Activated naive CD8-positive, alpha-beta T cell (primary cell): ENCODE data around the gene TTC27.
"Not testable (repeated sequence)": the region's sequence is repeated elsewhere in the genome, so short reads cannot be mapped to it uniquely, and the experiment has no call there.

Experiments
- H3K27ac Mint-ChIP-seq: one replicate; pipeline ENCODE4 v1.8.0; 2021; ENCODE audit warnings: mixed read lengths
- H3K27me3 Mint-ChIP-seq: one replicate; pipeline ENCODE4 v1.8.0; 2021; ENCODE audit warnings: mixed read lengths
- H3K36me3 Mint-ChIP-seq: one replicate; pipeline ENCODE4 v1.8.0; 2021; ENCODE audit warnings: mixed read lengths
- H3K4me1 Mint-ChIP-seq: one replicate; pipeline ENCODE4 v1.8.0; 2021; ENCODE audit warnings: low read depth, mixed read lengths
- H3K4me3 Mint-ChIP-seq: one replicate; pipeline ENCODE4 v1.8.0; 2021; ENCODE audit warnings: mild to moderate bottlenecking, mixed read lengths
- H3K9me3 Mint-ChIP-seq: one replicate; pipeline ENCODE4 v1.8.0; 2021; ENCODE audit warnings: low read depth, mixed read lengths

TTC27 gene

GRCh38 chr2:32638548-32638947 lies 10.7 kb downstream of the TTC27 start:
- not testable (repeated sequence) for H3K36me3 Mint-ChIP-seq, H3K9me3 Mint-ChIP-seq, H3K4me1 Mint-ChIP-seq, H3K4me3 Mint-ChIP-seq, H3K27me3 Mint-ChIP-seq, H3K27ac Mint-ChIP-seq

- H3K27ac Mint-ChIP-seq = no peak overlapping the region
- H3K9me3 Mint-ChIP-seq = no peaks in the 10 kb centered on the region
- H3K36me3 Mint-ChIP-seq = peaks cover 6% of the 10 kb centered on the region
- no peak overlapping the region for H3K4me3 Mint-ChIP-seq
- no peaks in the 10 kb centered on the region for H3K27me3 Mint-ChIP-seq
- peaks cover 3% of the 10 kb centered on the region for H3K4me1 Mint-ChIP-seq
Measured at GRCh38 chr2:32641180-32641579, 13.3 kb downstream of the TTC27 start.

GRCh38 chr2:32647180-32647651 lies 19.4 kb downstream of the TTC27 start:
- Mint-ChIP-seq H3K4me1 (no peaks in the 10 kb centered on the region), H3K4me3 (no peak overlapping the region), H3K9me3 (no peaks in the 10 kb centered on the region), H3K36me3 (peaks cover 8% of the 10 kb centered on the region), H3K27ac (no peak overlapping the region), H3K27me3 (no peaks in the 10 kb centered on the region)

GRCh38 chr2:32652555-32653209 lies 24.8 kb downstream of the TTC27 start:
- Mint-ChIP-seq H3K9me3 (no peaks in the 10 kb centered on the region), H3K4me1 (peaks cover 6% of the 10 kb centered on the region), H3K36me3 (peaks cover 21% of the 10 kb centered on the region), H3K4me3 (no peak overlapping the region), H3K27ac (no peak overlapping the region), H3K27me3 (no peaks in the 10 kb centered on the region)

GRCh38 chr2:32656069-32656468 lies 28.2 kb downstream of the TTC27 start:
- no peak overlapping the region for H3K27ac Mint-ChIP-seq
- H3K36me3 Mint-ChIP-seq = peaks cover 35% of the 10 kb centered on the region
- no peaks in the 10 kb centered on the region for H3K9me3 Mint-ChIP-seq
- no peaks in the 10 kb centered on the region for H3K27me3 Mint-ChIP-seq
- H3K4me1 Mint-ChIP-seq = peaks cover 8% of the 10 kb centered on the region
- no peak overlapping the region for H3K4me3 Mint-ChIP-seq

GRCh38 chr2:32663864-32664263 lies 36.0 kb downstream of the TTC27 start:
- no peaks in the 10 kb centered on the region for H3K27me3 Mint-ChIP-seq
- no peaks in the 10 kb centered on the region for H3K9me3 Mint-ChIP-seq
- H3K4me1 Mint-ChIP-seq = peaks cover 16% of the 10 kb centered on the region
- H3K4me3 Mint-ChIP-seq = no peak overlapping the region
- no peak overlapping the region for H3K27ac Mint-ChIP-seq
- peaks cover 21% of the 10 kb centered on the region for H3K36me3 Mint-ChIP-seq

- Mint-ChIP-seq H3K4me3 (no peak overlapping the region), H3K4me1 (peaks cover 7% of the 10 kb centered on the region), H3K27me3 (no peaks in the 10 kb centered on the region), H3K27ac (no peak overlapping the region), H3K36me3 (peaks cover 8% of the 10 kb centered on the region), H3K9me3 (no peaks in the 10 kb centered on the region)
Measured at GRCh38 chr2:32666704-32667103, 38.9 kb downstream of the TTC27 start.

- peaks cover 14% of the 10 kb centered on the region for H3K36me3 Mint-ChIP-seq
- H3K27me3 Mint-ChIP-seq = no peaks in the 10 kb centered on the region
- no peak overlapping the region for H3K27ac Mint-ChIP-seq
- no peaks in the 10 kb centered on the region for H3K4me1 Mint-ChIP-seq
- H3K4me3 Mint-ChIP-seq = no peak overlapping the region
- H3K9me3 Mint-ChIP-seq = no peaks in the 10 kb centered on the region
Measured at GRCh38 chr2:32668254-32668653, 40.4 kb downstream of the TTC27 start.

GRCh38 chr2:32671885-32672533 lies 44.2 kb downstream of the TTC27 start:
- Mint-ChIP-seq H3K27ac (no peak overlapping the region), H3K27me3 (no peaks in the 10 kb centered on the region)

GRCh38 chr2:32678825-32679224 lies 51.0 kb downstream of the TTC27 start:
- no peak overlapping the region for H3K27ac Mint-ChIP-seq
- no peak overlapping the region for H3K4me3 Mint-ChIP-seq
- H3K36me3 Mint-ChIP-seq = peaks cover 14% of the 10 kb centered on the region
- H3K27me3 Mint-ChIP-seq = no peaks in the 10 kb centered on the region
- no peaks in the 10 kb centered on the region for H3K4me1 Mint-ChIP-seq
- H3K9me3 Mint-ChIP-seq = no peaks in the 10 kb centered on the region

More at GRCh38 chr2:32671885-32672533, 44.2 kb downstream of the TTC27 start:
- H3K4me1 Mint-ChIP-seq = no peaks in the 10 kb centered on the region
- H3K4me3 Mint-ChIP-seq = no peak overlapping the region
- H3K9me3 Mint-ChIP-seq = no peaks in the 10 kb centered on the region
- peaks cover 12% of the 10 kb centered on the region for H3K36me3 Mint-ChIP-seq

- no peak overlapping the region for H3K27ac Mint-ChIP-seq
- H3K4me3 Mint-ChIP-seq = no peak overlapping the region
- no peaks in the 10 kb centered on the region for H3K27me3 Mint-ChIP-seq
- H3K36me3 Mint-ChIP-seq = peaks cover 14% of the 10 kb centered on the region
- H3K9me3 Mint-ChIP-seq = no peaks in the 10 kb centered on the region
- H3K4me1 Mint-ChIP-seq = no peaks in the 10 kb centered on the region
Measured at GRCh38 chr2:32680942-32681341, 53.1 kb downstream of the TTC27 start.

GRCh38 chr2:32683520-32684086 lies 55.8 kb downstream of the TTC27 start:
- H3K27ac Mint-ChIP-seq = no peak overlapping the region
- peaks cover 20% of the 10 kb centered on the region for H3K36me3 Mint-ChIP-seq
- no peak overlapping the region for H3K4me3 Mint-ChIP-seq
- H3K9me3 Mint-ChIP-seq = no peaks in the 10 kb centered on the region
- peaks cover 7% of the 10 kb centered on the region for H3K4me1 Mint-ChIP-seq
- no peaks in the 10 kb centered on the region for H3K27me3 Mint-ChIP-seq

GRCh38 chr2:32688541-32688940 lies 60.7 kb downstream of the TTC27 start:
- Mint-ChIP-seq H3K27ac (no peak overlapping the region), H3K9me3 (no peaks in the 10 kb centered on the region), H3K4me1 (peaks cover 12% of the 10 kb centered on the region), H3K36me3 (peaks cover 10% of the 10 kb centered on the region), H3K27me3 (no peaks in the 10 kb centered on the region), H3K4me3 (no peak overlapping the region)

GRCh38 chr2:32691678-32692077 lies 63.8 kb downstream of the TTC27 start:
- peaks cover 12% of the 10 kb centered on the region for H3K4me1 Mint-ChIP-seq
- H3K36me3 Mint-ChIP-seq = peaks cover 9% of the 10 kb centered on the region
- H3K27me3 Mint-ChIP-seq = no peaks in the 10 kb centered on the region
- H3K27ac Mint-ChIP-seq = no peak overlapping the region
- no peaks in the 10 kb centered on the region for H3K9me3 Mint-ChIP-seq
- H3K4me3 Mint-ChIP-seq = no peak overlapping the region

- Mint-ChIP-seq H3K4me3 (no peak overlapping the region), H3K27me3 (no peaks in the 10 kb centered on the region), H3K36me3 (peaks cover 5% of the 10 kb centered on the region), H3K27ac (no peak overlapping the region), H3K4me1 (peaks cover 4% of the 10 kb centered on the region), H3K9me3 (no peaks in the 10 kb centered on the region)
Measured at GRCh38 chr2:32696439-32696838, 68.6 kb downstream of the TTC27 start.
